CD4-positive, alpha-beta T cell treated with Interleukin-6 for 4 hours (primary cell): Measurements from ENCODE around the gene EFTUD2.

Experiments used
- DNase-seq: peaks from one replicate; pipeline ENCODE4 v3.0.0-alpha.2; 2020; ENCODE audit warnings: mixed read lengths

Gene EFTUD2

GRCh38 chr17:44804302-44805089, 94.7 kb downstream of the EFTUD2 start:
- no peak for DNase-seq

- no peak for DNase-seq
These were observed 97.4 kb downstream of the EFTUD2 start for GRCh38 chr17:44801880-44802279.
